GM23338 (cell line): ENCODE data around the gene DYRK3. TPM values are rescaled to one million over a fixed set of nuclear protein-coding genes. Genes with fewer than 3 reads are reported as not detected.
A peak's percentile ranks its signal among the peaks of the same experiment; 100 is the strongest.

Source experiments
- ATAC-seq: fragments of 200-7000 bp; cut with Tn5 transposase; 3 replicates; pipeline ENCODE4 v1.9.1; 2020
- DNase-seq: peaks from one replicate; pipeline ENCODE4 v3.0.0-alpha.2; 2015; ENCODE audit warnings: low spot score
- H2AFZ ChIP-seq: fragments of 200-600 bp; sonication (generic); 2 replicates; pipeline ENCODE4 v1.8.0; 2016; ENCODE audit warnings: antibody characterized with exemption, mild to moderate bottlenecking, moderate library complexity
- H3F3A ChIP-seq: fragments of 200-600 bp; sonication (generic); replicated peaks from 2 replicates; pipeline ENCODE4 v1.8.0; 2017; ENCODE audit warnings: antibody characterized with exemption, mixed run types, low read depth
- H3K27ac ChIP-seq: fragments of 200-600 bp; sonication (generic); 2 replicates; pipeline ENCODE4 v1.6.1; 2016; ENCODE audit warnings: low read depth
- H3K27me3 ChIP-seq: fragments of 200-600 bp; sonication (generic); 2 replicates; pipeline ENCODE4 v1.8.0; 2016; ENCODE audit warnings: mild to moderate bottlenecking, mixed run types, moderate library complexity; ENCODE audit not compliant: insufficient read depth
- H3K36me3 ChIP-seq: fragments of 200-600 bp; sonication (generic); 2 replicates; pipeline ENCODE4 v1.8.0; 2016; ENCODE audit warnings: mild to moderate bottlenecking; ENCODE audit not compliant: insufficient read depth
- H3K4me1 ChIP-seq: fragments of 200-600 bp; sonication (generic); 2 replicates; pipeline ENCODE4 v1.8.0; 2016; ENCODE audit warnings: mild to moderate bottlenecking, moderate library complexity; ENCODE audit not compliant: insufficient read depth
- H3K4me2 ChIP-seq: fragments of 200-600 bp; sonication (generic); 2 replicates; pipeline ENCODE4 v1.7.1; 2017; ENCODE audit warnings: mixed run types
- H3K4me3 ChIP-seq: fragments of 200-600 bp; sonication (generic); 2 replicates; pipeline ENCODE4 v1.6.1; 2016; ENCODE audit warnings: mixed run types
- H3K79me2 ChIP-seq: fragments of 200-600 bp; sonication (generic); replicated peaks from 2 replicates; pipeline ENCODE4 v1.8.0; 2017; ENCODE audit warnings: mild to moderate bottlenecking; ENCODE audit not compliant: insufficient read depth
- H3K9me2 ChIP-seq: fragments of 200-600 bp; sonication (generic); 2 replicates; pipeline ENCODE4 v1.8.0; 2017; ENCODE audit not compliant: insufficient read depth
- H4K20me1 ChIP-seq: fragments of 200-600 bp; sonication (generic); replicated peaks from 2 replicates; pipeline ENCODE4 v1.8.0; 2017; ENCODE audit warnings: mild to moderate bottlenecking; ENCODE audit not compliant: insufficient read depth
- H3K27ac Mint-ChIP-seq: 2 replicates; pipeline ENCODE4 v1.8.0; 2020; ENCODE audit warnings: inconsistent platforms, mild to moderate bottlenecking, moderate library complexity, mixed read lengths
- H3K27me3 Mint-ChIP-seq: 3 replicates; pipeline ENCODE4 v1.8.0; 2022; ENCODE audit warnings: low read depth, mild to moderate bottlenecking, moderate library complexity, mixed read lengths, inconsistent platforms; ENCODE audit not compliant: insufficient read depth, poor library complexity
- H3K36me3 Mint-ChIP-seq: 3 replicates; pipeline ENCODE4 v1.8.0; 2021; ENCODE audit warnings: low read depth, mild to moderate bottlenecking, inconsistent platforms, moderate library complexity, mixed read lengths
- H3K4me1 Mint-ChIP-seq: 3 replicates; pipeline ENCODE4 v1.8.0; 2020; ENCODE audit warnings: mild to moderate bottlenecking, inconsistent platforms, mixed read lengths
- H3K4me3 Mint-ChIP-seq: 3 replicates; pipeline ENCODE4 v1.8.0; 2021; ENCODE audit warnings: moderate library complexity, mild to moderate bottlenecking, inconsistent platforms, mixed read lengths
- H3K9me3 Mint-ChIP-seq: 3 replicates; pipeline ENCODE4 v1.8.0; 2020; ENCODE audit warnings: moderate library complexity, mild to moderate bottlenecking, inconsistent platforms, mixed read lengths
- CTCF ChIP-seq, 2 experiments: fragments of 200-600 bp in 1 of 2; sonication (generic) in 1 of 2; conservative IDR thresholded peaks; 2 replicates each; pipeline versions ENCODE4 v1.5.1 to v1.6.1; 2016 to 2017; ENCODE audit warnings: antibody characterized with exemption in 2 of 2, low read depth in 2 of 2, mild to moderate bottlenecking in 2 of 2, moderate library complexity in 1 of 2
- ETS1 ChIP-seq: IDR thresholded peaks from 2 replicates; pipeline ENCODE4 v1.6.1; 2016; ENCODE audit warnings: antibody characterized with exemption
- EZH2 ChIP-seq: fragments of 200-600 bp; sonication (generic); IDR thresholded peaks from one replicate; pipeline ENCODE4 v1.8.0; 2017; ENCODE audit warnings: antibody characterized with exemption, mild to moderate bottlenecking, low read depth; ENCODE audit not compliant: unreplicated experiment
- JUNB ChIP-seq: IDR thresholded peaks from one replicate; pipeline ENCODE4 v1.6.1; 2016; ENCODE audit warnings: antibody characterized with exemption; ENCODE audit not compliant: unreplicated experiment
- NANOG ChIP-seq: IDR thresholded peaks from 2 replicates; pipeline ENCODE4 v1.6.1; 2016; ENCODE audit warnings: antibody characterized with exemption, borderline replicate concordance
- POLR2AphosphoS5 ChIP-seq: IDR thresholded peaks from 2 replicates; pipeline ENCODE4 v1.6.1; 2016; ENCODE audit warnings: antibody characterized with exemption, low read depth
- STAT1 ChIP-seq: IDR thresholded peaks from one replicate; pipeline ENCODE4 v1.6.1; 2016; ENCODE audit warnings: antibody characterized with exemption; ENCODE audit not compliant: unreplicated experiment
- ZNF114 ChIP-seq: fragments of 250-450 bp; sonication (Bioruptor Pico); IDR thresholded peaks from 2 replicates; pipeline ENCODE4 v1.5.0; 2020; ENCODE audit warnings: mild to moderate bottlenecking, moderate library complexity
- ZNF331 ChIP-seq: fragments of 250-450 bp; sonication (Bioruptor Pico); IDR thresholded peaks from 2 replicates; pipeline ENCODE4 v1.5.0; 2020; ENCODE audit warnings: low read depth, mild to moderate bottlenecking, moderate library complexity
- ZNF462 ChIP-seq: fragments of 250-450 bp; sonication (Bioruptor Pico); IDR thresholded peaks from 2 replicates; pipeline ENCODE4 v1.5.0; 2020; ENCODE audit warnings: mild to moderate bottlenecking, moderate library complexity
- polyA plus RNA-seq: library from polyadenylated mRNA; unstranded; fragments of >200 nt; fragmentation: Nextera tagmentation; extraction: Ambion mirVana; gene quantifications from 2 replicates; pipeline ENCODE4 v1.2.1, GENCODE V29; 2016
- total RNA-seq: library from RNA; depleted of rRNA; stranded (reverse); fragments of >200 nt; shearing (Covaris generic); gene quantifications from 2 replicates; pipeline ENCODE4 v1.2.3, GENCODE V29; 2014

Gene DYRK3
- total and polyA plus RNA-seq, 2 experiments from 2014 or later: 2.9 to 9.5 TPM

GRCh38 chr1:206685334-206685768 is 50.0 kb downstream of the DYRK3 start:
- Histone ChIP-seq H3K79me2 (peaks cover 38% of the 10 kb centered on the region), H2AFZ (peak overlapping the region; percentile 48; the same call in 1 of the 2 replicates), H3K4me2 (peak overlapping the region; percentile 86), H3K9me2 (no peaks in the 10 kb centered on the region), H4K20me1 (peaks cover 38% of the 10 kb centered on the region), H3K27ac (0 out of 2 replicates have a peak overlapping the region, but pooled peaks have one; percentile 40), H3K36me3 (no peaks in the 10 kb centered on the region), H3F3A (peaks cover 11% of the 10 kb centered on the region; the same call in 1 of the 2 replicates), H3K27me3 (peaks cover 43% of the 10 kb centered on the region), H3K4me3 (peak overlapping the region; percentile 78), H3K4me1 (peaks cover 42% of the 10 kb centered on the region)
- peaks cover 49% of the 10 kb centered on the region for H3K4me1 Mint-ChIP-seq
- H3K4me3 Mint-ChIP-seq: peak overlapping the region; percentile 93
- H3K9me3 Mint-ChIP-seq: no peaks in the 10 kb centered on the region
- H3K27me3 Mint-ChIP-seq: peaks cover 39% of the 10 kb centered on the region
- peaks cover 3% of the 10 kb centered on the region; the same call in 1 of the 3 replicates for H3K36me3 Mint-ChIP-seq
- DNase-seq (peak; percentile 68), ATAC-seq (peak; percentile 11)
- peak overlapping the region; percentile 77; the same call in 1 of the 2 replicates for H3K27ac Mint-ChIP-seq
- TF ChIP-seq ETS1 (no peak), STAT1 (no peak), POLR2AphosphoS5 (no peak)

- Histone ChIP-seq H3K27ac (0 out of 2 replicates have a peak overlapping the region, but pooled peaks have one; percentile 40), H3K27me3 (peaks cover 43% of the 10 kb centered on the region), H3K36me3 (no peaks in the 10 kb centered on the region), H3K4me3 (peak overlapping the region; percentile 78), H2AFZ (peak overlapping the region; percentile 48), H3K4me2 (peak overlapping the region; percentile 86), H3K9me2 (no peaks in the 10 kb centered on the region), H3K4me1 (peaks cover 42% of the 10 kb centered on the region), H4K20me1 (peaks cover 38% of the 10 kb centered on the region), H3K79me2 (peaks cover 43% of the 10 kb centered on the region), H3F3A (peaks cover 11% of the 10 kb centered on the region; the same call in 1 of the 2 replicates)
- Mint-ChIP-seq H3K9me3 (no peaks in the 10 kb centered on the region), H3K27me3 (peaks cover 39% of the 10 kb centered on the region), H3K4me3 (peak overlapping the region; percentile 94), H3K36me3 (peaks cover 3% of the 10 kb centered on the region; the same call in 1 of the 3 replicates), H3K4me1 (peaks cover 52% of the 10 kb centered on the region), H3K27ac (peak overlapping the region; percentile 77)
- ATAC-seq: peak; percentile 21
- peak; percentile 75 for DNase-seq
- TF ChIP-seq CTCF (conservative IDR thresholded peaks at IDR 0.05; ENCODE audit: low read depth in 2 of 2) (no peak), ZNF331 (CRISPR knock-in tag) (no peak), ZNF114 (CRISPR knock-in tag) (no peak), ETS1 (no peak), NANOG (no peak), JUNB (no peak), EZH2 (no peak), ZNF462 (CRISPR knock-in tag) (no peak)
These were observed 50.6 kb downstream of the DYRK3 start for GRCh38 chr1:206685769-206686477.
